GM19351 (cell line): Measurements from ENCODE around the gene SEMA3E.
A peak's percentile ranks its signal among the peaks of the same experiment; 100 is the strongest.
"Not testable (repeated sequence)": the region's sequence is repeated elsewhere in the genome, so short reads cannot be mapped to it uniquely, and the experiment has no call there.

Source experiments
- ATAC-seq: cut with Tn5 transposase; IDR thresholded peaks from one replicate; pipeline ENCODE4 v1.9.1; 2021; ENCODE audit warnings: mild to moderate bottlenecking, moderate library complexity; ENCODE audit not compliant: unreplicated experiment

Gene SEMA3E

GRCh38 chr7:83494683-83495082, 154.3 kb downstream of the SEMA3E start:
- no peak for ATAC-seq

- ATAC-seq: no peak
Observed at GRCh38 chr7:83492802-83493201, 156.1 kb downstream of the SEMA3E start.

GRCh38 chr7:83487801-83488200, 161.1 kb downstream of the SEMA3E start:
- no peak for ATAC-seq

- no peak for ATAC-seq
Observed at GRCh38 chr7:83486957-83487356, 162.0 kb downstream of the SEMA3E start.

- no peak for ATAC-seq
Observed at GRCh38 chr7:83486536-83486935, 162.4 kb downstream of the SEMA3E start.

GRCh38 chr7:83484826-83485225, 164.1 kb downstream of the SEMA3E start:
- no peak for ATAC-seq

GRCh38 chr7:83484266-83484665, 164.7 kb downstream of the SEMA3E start:
- no peak for ATAC-seq

- ATAC-seq: no peak
Observed at GRCh38 chr7:83478616-83479015, 170.3 kb downstream of the SEMA3E start.

GRCh38 chr7:83476511-83477050, 172.4 kb downstream of the SEMA3E start:
- no peak for ATAC-seq

GRCh38 chr7:83475420-83475819, 173.5 kb downstream of the SEMA3E start:
- no peak for ATAC-seq

GRCh38 chr7:83472376-83472775, 176.6 kb downstream of the SEMA3E start:
- ATAC-seq: no peak

- ATAC-seq: no peak
Observed at GRCh38 chr7:83469491-83469890, 179.4 kb downstream of the SEMA3E start.

GRCh38 chr7:83469076-83469475, 179.9 kb downstream of the SEMA3E start:
- no peak for ATAC-seq

- ATAC-seq: peak; percentile 78
Observed at GRCh38 chr7:83468251-83468739, 180.6 kb downstream of the SEMA3E start.

- ATAC-seq: no peak
Observed at GRCh38 chr7:83467493-83467892, 181.4 kb downstream of the SEMA3E start.

- ATAC-seq: no peak
Observed at GRCh38 chr7:83466956-83467355, 182.0 kb downstream of the SEMA3E start.

- ATAC-seq: no peak
Observed at GRCh38 chr7:83466187-83466923, 182.6 kb downstream of the SEMA3E start.

GRCh38 chr7:83465643-83466042, 183.3 kb downstream of the SEMA3E start:
- no peak for ATAC-seq

- not testable (repeated sequence) for ATAC-seq
Observed at GRCh38 chr7:83461820-83462219, 187.1 kb downstream of the SEMA3E start.

- not testable (repeated sequence) for ATAC-seq
Observed at GRCh38 chr7:83459930-83460653, 188.8 kb downstream of the SEMA3E start.

- not testable (repeated sequence) for ATAC-seq
Observed at GRCh38 chr7:83459101-83459929, 189.6 kb downstream of the SEMA3E start.
